ENCODE data around the gene SIRPB1. TPM values are rescaled to one million over a fixed set of nuclear protein-coding genes. Genes with fewer than 3 reads are reported as not detected.

The SIRPB1 gene
- total RNA-seq, 1 experiment from 2014 or later = not detected

DNA sequence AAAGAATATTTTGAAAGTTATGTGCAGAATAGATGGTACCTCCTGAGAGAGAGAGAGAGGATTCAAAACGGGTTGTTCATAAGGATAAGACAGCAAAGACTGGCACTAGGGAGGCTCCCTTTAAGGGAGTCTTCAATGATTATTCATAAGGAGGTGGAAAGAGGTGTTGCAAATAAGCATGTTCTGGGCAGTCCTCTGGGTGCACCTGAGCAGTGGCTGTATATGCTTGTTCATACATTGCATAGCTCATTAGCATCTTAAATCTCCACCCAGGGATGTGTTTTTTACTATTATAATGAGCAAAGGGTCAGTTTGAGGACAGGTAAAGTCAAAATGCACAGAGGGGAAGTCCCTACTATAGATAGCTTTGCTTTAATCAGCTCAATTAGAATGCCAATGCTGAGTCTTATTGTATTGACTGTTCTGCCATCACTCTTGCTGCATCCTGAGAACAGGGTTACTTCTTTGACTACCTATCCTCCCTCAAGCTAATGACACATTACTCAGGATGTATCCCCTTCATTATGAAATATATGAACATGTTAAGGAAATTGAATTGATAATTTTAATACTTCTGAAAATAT is 47.8 kb upstream of the SIRPB1 start:
- ChIA-PET CTCF (no interaction called here), POLR2A (no interaction called here)
- TF ChIP-seq, protein P1, sequence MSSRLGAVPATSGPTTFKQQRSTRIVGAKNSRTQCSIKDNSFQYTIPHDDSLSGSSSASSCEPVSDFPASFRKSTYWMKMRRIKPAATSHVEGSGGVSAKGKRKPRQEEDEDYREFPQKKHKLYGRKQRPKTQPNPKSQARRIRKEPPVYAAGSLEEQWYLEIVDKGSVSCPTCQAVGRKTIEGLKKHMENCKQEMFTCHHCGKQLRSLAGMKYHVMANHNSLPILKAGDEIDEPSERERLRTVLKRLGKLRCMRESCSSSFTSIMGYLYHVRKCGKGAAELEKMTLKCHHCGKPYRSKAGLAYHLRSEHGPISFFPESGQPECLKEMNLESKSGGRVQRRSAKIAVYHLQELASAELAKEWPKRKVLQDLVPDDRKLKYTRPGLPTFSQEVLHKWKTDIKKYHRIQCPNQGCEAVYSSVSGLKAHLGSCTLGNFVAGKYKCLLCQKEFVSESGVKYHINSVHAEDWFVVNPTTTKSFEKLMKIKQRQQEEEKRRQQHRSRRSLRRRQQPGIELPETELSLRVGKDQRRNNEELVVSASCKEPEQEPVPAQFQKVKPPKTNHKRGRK (CRISPR knock-in tag; IDR thresholded peaks at IDR 0.05; ENCODE audit: borderline replicate concordance) = 0 out of 2 replicates have a peak, but pooled peaks have one; percentile 41
- no peak for TF ChIP-seq CBFB (CRISPR knock-in tag; IDR thresholded peaks at IDR 0.05; ENCODE audit: low read depth)
- ATAC-seq (no peak), DNase-seq (ENCODE audit: low spot score) (no peak)
- Mint-ChIP-seq H3K9me3 (peaks cover 38% of the 10 kb centered on the region), H3K27ac (no peak overlapping the region), H3K4me3 (no peak overlapping the region), H3K36me3 (peaks cover 12% of the 10 kb centered on the region), H3K4me1 (peaks cover 20% of the 10 kb centered on the region), H3K27me3 (ENCODE audit: low read depth) (peaks cover 11% of the 10 kb centered on the region)

DNA sequence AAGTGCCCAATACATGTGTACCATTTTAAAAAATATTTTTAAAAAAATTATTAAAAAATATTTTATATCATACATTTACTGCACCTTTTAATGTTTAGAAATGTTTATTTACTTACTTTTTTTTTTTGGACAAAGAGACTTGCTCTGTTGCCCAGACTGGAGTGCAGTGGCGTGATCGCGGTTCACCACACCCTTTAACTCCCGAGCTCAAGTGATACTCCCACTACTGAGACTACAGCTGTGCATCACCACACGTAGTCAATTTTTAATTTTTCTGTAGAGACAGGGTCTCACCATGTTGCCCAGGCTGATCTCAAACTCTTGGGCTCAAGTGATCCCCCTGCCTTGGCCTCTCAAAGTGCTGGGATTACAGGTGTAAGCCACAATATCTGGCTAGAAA is 47.0 kb upstream of the SIRPB1 start:
- Mint-ChIP-seq H3K9me3 (peaks cover 30% of the 10 kb centered on the region), H3K36me3 (peaks cover 12% of the 10 kb centered on the region), H3K4me3 (no peak overlapping the region), H3K27ac (no peak overlapping the region), H3K4me1 (peaks cover 20% of the 10 kb centered on the region), H3K27me3 (ENCODE audit: low read depth) (peaks cover 11% of the 10 kb centered on the region)
- ATAC-seq (no peak), DNase-seq (ENCODE audit: low spot score) (no peak)
- CTCF ChIA-PET = no interaction called here
- POLR2A ChIA-PET = no interaction called here
- no peak for TF ChIP-seq ZNF416 (CRISPR knock-in tag; IDR thresholded peaks at IDR 0.05)
- TF ChIP-seq GRHL2 (CRISPR knock-in tag; IDR thresholded peaks at IDR 0.05; ENCODE audit: insufficient replicate concordance, severe bottlenecking) = no peak
- no peak for TF ChIP-seq ESRRA (CRISPR knock-in tag; IDR thresholded peaks at IDR 0.05; ENCODE audit: borderline replicate concordance)
- TF ChIP-seq HMGA2 (CRISPR knock-in tag; IDR thresholded peaks at IDR 0.05) = no peak
- TF ChIP-seq FOXP1 (CRISPR knock-in tag; IDR thresholded peaks at IDR 0.05; ENCODE audit: borderline replicate concordance) = no peak
- TF ChIP-seq, protein P1 (CRISPR knock-in tag; IDR thresholded peaks at IDR 0.05; ENCODE audit: borderline replicate concordance) = no peak

DNA sequence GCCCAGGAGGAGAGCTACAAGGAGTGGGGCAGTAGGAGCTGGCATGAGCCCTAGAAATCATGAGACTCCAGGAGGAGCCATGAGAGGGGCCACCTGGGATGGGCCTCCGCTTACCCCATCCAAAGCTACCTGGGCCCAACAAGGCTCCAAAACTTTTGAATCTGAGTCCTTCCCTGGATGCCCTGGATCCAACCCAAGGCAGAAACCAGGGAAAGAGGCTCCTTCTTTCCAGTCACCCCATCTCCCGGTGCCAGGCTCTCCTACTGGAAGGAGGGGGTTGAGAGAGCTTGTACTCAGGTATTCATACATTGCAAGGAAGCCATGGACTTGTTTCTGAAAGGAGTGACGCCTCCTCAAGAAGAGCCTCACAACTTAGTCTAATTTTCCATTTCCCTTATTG is 45.5 kb upstream of the SIRPB1 start:
- Mint-ChIP-seq H3K36me3 (peaks cover under 1% of the 10 kb centered on the region; the same call in 1 of the 2 replicates), H3K27ac (no peak overlapping the region), H3K4me3 (no peak overlapping the region), H3K27me3 (ENCODE audit: low read depth) (peaks cover 6% of the 10 kb centered on the region), H3K4me1 (peaks cover 20% of the 10 kb centered on the region), H3K9me3 (peaks cover 16% of the 10 kb centered on the region)
- ChIA-PET CTCF (no interaction called here), POLR2A (no interaction called here)
- ATAC-seq (no peak), DNase-seq (ENCODE audit: low spot score) (no peak)
- TF ChIP-seq, protein P2, sequence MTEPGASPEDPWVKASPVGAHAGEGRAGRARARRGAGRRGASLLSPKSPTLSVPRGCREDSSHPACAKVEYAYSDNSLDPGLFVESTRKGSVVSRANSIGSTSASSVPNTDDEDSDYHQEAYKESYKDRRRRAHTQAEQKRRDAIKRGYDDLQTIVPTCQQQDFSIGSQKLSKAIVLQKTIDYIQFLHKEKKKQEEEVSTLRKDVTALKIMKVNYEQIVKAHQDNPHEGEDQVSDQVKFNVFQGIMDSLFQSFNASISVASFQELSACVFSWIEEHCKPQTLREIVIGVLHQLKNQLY (CRISPR knock-in tag; IDR thresholded peaks at IDR 0.05) = no peak
- no peak for TF ChIP-seq NFE2L1 (CRISPR knock-in tag; IDR thresholded peaks at IDR 0.05)
- TF ChIP-seq TCF7 (CRISPR knock-in tag; IDR thresholded peaks at IDR 0.05; ENCODE audit: low read depth) = no peak

DNA sequence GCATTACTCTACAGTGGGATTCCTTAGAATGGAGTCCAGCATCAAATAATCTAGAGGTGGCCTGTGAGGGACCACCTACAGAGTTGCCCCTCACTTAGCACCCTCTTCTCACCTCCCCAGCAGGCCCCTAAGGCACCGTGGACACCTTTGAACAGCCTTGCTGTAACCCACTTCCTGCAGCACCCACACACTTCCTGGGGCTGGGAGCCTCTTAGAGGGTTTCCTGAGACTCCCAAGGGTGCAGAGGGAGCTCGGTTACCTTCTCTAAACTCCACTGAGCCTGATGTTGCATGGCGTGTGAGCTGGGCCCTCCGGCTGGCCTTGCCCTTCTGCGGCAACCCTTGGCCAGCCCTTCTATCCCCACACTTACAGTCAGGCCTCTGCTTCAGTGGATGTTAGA is 45.1 kb upstream of the SIRPB1 start:
- CTCF ChIA-PET = no interaction called here
- ATAC-seq = no peak
- H3K9me3 Mint-ChIP-seq = peaks cover 13% of the 10 kb centered on the region
- no peaks in the 10 kb centered on the region for H3K36me3 Mint-ChIP-seq
- no peak overlapping the region for H3K4me3 Mint-ChIP-seq
- peaks cover 6% of the 10 kb centered on the region for H3K27me3 Mint-ChIP-seq (ENCODE audit: low read depth)
- POLR2A ChIA-PET = no interaction called here
- DNase-seq (ENCODE audit: low spot score) = no peak
- peaks cover 16% of the 10 kb centered on the region for H3K4me1 Mint-ChIP-seq
- H3K27ac Mint-ChIP-seq = no peak overlapping the region
- no peak for TF ChIP-seq ATF1 (CRISPR knock-in tag; IDR thresholded peaks at IDR 0.05)
- no peak for TF ChIP-seq SOX15 (CRISPR knock-in tag; IDR thresholded peaks at IDR 0.05)
- TF ChIP-seq CBFB (CRISPR knock-in tag; IDR thresholded peaks at IDR 0.05; ENCODE audit: low read depth) = no peak
- no peak for TF ChIP-seq CREM (CRISPR knock-in tag; IDR thresholded peaks at IDR 0.05)
- TF ChIP-seq, protein P3, sequence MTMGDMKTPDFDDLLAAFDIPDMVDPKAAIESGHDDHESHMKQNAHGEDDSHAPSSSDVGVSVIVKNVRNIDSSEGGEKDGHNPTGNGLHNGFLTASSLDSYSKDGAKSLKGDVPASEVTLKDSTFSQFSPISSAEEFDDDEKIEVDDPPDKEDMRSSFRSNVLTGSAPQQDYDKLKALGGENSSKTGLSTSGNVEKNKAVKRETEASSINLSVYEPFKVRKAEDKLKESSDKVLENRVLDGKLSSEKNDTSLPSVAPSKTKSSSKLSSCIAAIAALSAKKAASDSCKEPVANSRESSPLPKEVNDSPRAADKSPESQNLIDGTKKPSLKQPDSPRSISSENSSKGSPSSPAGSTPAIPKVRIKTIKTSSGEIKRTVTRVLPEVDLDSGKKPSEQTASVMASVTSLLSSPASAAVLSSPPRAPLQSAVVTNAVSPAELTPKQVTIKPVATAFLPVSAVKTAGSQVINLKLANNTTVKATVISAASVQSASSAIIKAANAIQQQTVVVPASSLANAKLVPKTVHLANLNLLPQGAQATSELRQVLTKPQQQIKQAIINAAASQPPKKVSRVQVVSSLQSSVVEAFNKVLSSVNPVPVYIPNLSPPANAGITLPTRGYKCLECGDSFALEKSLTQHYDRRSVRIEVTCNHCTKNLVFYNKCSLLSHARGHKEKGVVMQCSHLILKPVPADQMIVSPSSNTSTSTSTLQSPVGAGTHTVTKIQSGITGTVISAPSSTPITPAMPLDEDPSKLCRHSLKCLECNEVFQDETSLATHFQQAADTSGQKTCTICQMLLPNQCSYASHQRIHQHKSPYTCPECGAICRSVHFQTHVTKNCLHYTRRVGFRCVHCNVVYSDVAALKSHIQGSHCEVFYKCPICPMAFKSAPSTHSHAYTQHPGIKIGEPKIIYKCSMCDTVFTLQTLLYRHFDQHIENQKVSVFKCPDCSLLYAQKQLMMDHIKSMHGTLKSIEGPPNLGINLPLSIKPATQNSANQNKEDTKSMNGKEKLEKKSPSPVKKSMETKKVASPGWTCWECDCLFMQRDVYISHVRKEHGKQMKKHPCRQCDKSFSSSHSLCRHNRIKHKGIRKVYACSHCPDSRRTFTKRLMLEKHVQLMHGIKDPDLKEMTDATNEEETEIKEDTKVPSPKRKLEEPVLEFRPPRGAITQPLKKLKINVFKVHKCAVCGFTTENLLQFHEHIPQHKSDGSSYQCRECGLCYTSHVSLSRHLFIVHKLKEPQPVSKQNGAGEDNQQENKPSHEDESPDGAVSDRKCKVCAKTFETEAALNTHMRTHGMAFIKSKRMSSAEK (CRISPR knock-in tag; IDR thresholded peaks at IDR 0.05; ENCODE audit: borderline replicate concordance) = no peak
- no peak for TF ChIP-seq HMGA2 (CRISPR knock-in tag; IDR thresholded peaks at IDR 0.05)
- TF ChIP-seq, protein P4, sequence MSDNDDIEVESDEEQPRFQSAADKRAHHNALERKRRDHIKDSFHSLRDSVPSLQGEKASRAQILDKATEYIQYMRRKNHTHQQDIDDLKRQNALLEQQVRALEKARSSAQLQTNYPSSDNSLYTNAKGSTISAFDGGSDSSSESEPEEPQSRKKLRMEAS (CRISPR knock-in tag; IDR thresholded peaks at IDR 0.05) = no peak
- TF ChIP-seq FOXJ3 (CRISPR knock-in tag; IDR thresholded peaks at IDR 0.05; ENCODE audit: borderline replicate concordance) = no peak
- TF ChIP-seq SMAD4 (CRISPR knock-in tag; IDR thresholded peaks at IDR 0.05) = no peak
- TF ChIP-seq ZNF138 (CRISPR knock-in tag; conservative IDR thresholded peaks at IDR 0.05) = no peak
- no peak for TF ChIP-seq ZNF263 (CRISPR knock-in tag; IDR thresholded peaks at IDR 0.05; ENCODE audit: low read depth)
- no peak for TF ChIP-seq FOXP1 (CRISPR knock-in tag; IDR thresholded peaks at IDR 0.05; ENCODE audit: borderline replicate concordance)
- TF ChIP-seq, protein P5, sequence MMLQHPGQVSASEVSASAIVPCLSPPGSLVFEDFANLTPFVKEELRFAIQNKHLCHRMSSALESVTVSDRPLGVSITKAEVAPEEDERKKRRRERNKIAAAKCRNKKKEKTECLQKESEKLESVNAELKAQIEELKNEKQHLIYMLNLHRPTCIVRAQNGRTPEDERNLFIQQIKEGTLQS (CRISPR knock-in tag; conservative IDR thresholded peaks at IDR 0.05) = no peak

All from WTC11 (cell line).